ENCODE results near the gene DBN1. TPM values are rescaled to one million over a fixed set of nuclear protein-coding genes. Genes with fewer than 3 reads are reported as not detected.
A peak's percentile ranks its signal among the peaks of the same experiment; 100 is the strongest.

The DBN1 gene
- total and polyA plus RNA-seq, 9 of the 15 experiments (the other 6 are each of a cell fraction or from before 2014, with no cell fraction given) = 0.25 to 87.2 (median 27.9) TPM

DNA sequence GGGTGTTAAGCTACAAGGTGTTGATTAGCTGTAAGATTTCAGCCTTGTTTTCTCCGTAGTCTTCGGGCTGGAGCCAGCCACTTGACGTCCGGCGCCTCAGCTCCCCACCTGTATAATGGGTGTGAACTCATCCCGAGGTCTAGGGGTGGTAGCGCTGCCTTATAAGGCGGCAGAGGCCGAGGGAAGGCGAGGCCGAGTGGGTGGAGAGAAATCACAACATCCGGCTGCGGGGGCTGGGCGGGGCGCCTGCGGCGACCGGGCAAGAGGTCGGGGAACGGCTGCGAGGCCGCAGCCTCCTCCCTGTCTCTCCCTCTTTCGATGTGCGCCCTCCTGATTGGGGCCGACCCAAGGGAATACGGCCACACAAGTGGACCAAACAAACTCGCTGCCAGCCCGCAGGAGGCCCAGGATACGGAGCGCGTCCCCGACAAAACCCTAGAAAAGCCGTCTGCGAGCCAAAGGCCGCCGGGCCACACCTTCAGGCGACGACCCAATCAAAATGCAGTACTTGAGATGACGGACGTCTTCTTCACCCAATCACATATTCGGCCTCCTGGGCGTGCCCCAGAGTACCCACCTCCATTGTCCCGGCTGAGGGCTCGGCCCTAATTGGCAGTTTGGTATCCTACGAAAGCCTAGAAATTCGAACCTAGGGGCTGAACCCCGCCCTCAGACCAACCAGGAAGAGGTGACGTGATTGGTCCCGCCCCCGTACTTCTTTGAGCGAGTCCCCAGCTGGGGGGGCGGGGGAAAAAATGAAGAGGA, 47.5 kb downstream of the DBN1 start (continued):
- TF ChIP-seq, protein P1, sequence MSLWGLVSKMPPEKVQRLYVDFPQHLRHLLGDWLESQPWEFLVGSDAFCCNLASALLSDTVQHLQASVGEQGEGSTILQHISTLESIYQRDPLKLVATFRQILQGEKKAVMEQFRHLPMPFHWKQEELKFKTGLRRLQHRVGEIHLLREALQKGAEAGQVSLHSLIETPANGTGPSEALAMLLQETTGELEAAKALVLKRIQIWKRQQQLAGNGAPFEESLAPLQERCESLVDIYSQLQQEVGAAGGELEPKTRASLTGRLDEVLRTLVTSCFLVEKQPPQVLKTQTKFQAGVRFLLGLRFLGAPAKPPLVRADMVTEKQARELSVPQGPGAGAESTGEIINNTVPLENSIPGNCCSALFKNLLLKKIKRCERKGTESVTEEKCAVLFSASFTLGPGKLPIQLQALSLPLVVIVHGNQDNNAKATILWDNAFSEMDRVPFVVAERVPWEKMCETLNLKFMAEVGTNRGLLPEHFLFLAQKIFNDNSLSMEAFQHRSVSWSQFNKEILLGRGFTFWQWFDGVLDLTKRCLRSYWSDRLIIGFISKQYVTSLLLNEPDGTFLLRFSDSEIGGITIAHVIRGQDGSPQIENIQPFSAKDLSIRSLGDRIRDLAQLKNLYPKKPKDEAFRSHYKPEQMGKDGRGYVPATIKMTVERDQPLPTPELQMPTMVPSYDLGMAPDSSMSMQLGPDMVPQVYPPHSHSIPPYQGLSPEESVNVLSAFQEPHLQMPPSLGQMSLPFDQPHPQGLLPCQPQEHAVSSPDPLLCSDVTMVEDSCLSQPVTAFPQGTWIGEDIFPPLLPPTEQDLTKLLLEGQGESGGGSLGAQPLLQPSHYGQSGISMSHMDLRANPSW (CRISPR knock-in tag; IDR thresholded peaks at IDR 0.05) = no peak
- TF ChIP-seq E2F6 (IDR thresholded peaks at IDR 0.05; ENCODE audit: borderline replicate concordance in 1 of 2, extremely low read depth in 1 of 2, insufficient read depth in 1 of 2, insufficient read length in 1 of 2, low read depth in 1 of 2, low read length in 1 of 2, poor library complexity in 1 of 2, severe bottlenecking in 1 of 2) (peak; percentile 63 to 81), SRSF1 (IDR thresholded peaks at IDR 0.05; ENCODE audit: low read depth, low read length) (no peak), U2AF1 (optimal IDR thresholded peaks at IDR 0.05; ENCODE audit: low read depth, low read length) (no peak), ZNF274 (IDR thresholded peaks at IDR 0.05; ENCODE audit: borderline replicate concordance, low read depth, low read length) (no peak), NCOA2 (IDR thresholded peaks at IDR 0.05; ENCODE audit: partially characterized antibody in 2 of 2) (no peak), STAT5B (CRISPR knock-in tag; IDR thresholded peaks at IDR 0.05) (no peak), MLLT1 (IDR thresholded peaks at IDR 0.05) (no peak), GTF2A2 (tag; IDR thresholded peaks at IDR 0.05) (no peak), BDP1 (IDR thresholded peaks at IDR 0.05; ENCODE audit: insufficient read depth, insufficient read length) (no peak), SP2 (IDR thresholded peaks at IDR 0.05; ENCODE audit: extremely low read depth, low read depth, low read length, poor library complexity, severe bottlenecking) (peak; percentile 59), CHD2 (IDR thresholded peaks at IDR 0.05; ENCODE audit: low read depth, low read length) (peak; percentile 80), MCM5 (IDR thresholded peaks at IDR 0.05; ENCODE audit: low read depth) (no peak)
- TF ChIP-seq, protein P2, sequence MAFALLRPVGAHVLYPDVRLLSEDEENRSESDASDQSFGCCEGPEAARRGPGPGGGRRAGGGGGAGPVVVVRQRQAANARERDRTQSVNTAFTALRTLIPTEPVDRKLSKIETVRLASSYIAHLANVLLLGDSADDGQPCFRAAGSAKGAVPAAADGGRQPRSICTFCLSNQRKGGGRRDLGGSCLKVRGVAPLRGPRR (CRISPR knock-in tag; IDR thresholded peaks at IDR 0.05) = no peak
- TF ChIP-seq, protein P3, sequence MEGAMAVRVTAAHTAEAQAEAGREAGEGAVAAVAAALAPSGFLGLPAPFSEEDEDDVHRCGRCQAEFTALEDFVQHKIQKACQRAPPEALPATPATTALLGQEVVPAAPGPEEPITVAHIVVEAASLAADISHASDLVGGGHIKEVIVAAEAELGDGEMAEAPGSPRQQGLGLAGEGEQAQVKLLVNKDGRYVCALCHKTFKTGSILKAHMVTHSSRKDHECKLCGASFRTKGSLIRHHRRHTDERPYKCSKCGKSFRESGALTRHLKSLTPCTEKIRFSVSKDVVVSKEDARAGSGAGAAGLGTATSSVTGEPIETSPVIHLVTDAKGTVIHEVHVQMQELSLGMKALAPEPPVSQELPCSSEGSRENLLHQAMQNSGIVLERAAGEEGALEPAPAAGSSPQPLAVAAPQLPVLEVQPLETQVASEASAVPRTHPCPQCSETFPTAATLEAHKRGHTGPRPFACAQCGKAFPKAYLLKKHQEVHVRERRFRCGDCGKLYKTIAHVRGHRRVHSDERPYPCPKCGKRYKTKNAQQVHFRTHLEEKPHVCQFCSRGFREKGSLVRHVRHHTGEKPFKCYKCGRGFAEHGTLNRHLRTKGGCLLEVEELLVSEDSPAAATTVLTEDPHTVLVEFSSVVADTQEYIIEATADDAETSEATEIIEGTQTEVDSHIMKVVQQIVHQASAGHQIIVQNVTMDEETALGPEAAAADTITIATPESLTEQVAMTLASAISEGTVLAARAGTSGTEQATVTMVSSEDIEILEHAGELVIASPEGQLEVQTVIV (CRISPR knock-in tag; IDR thresholded peaks at IDR 0.05; ENCODE audit: borderline replicate concordance) = no peak
- TF ChIP-seq, protein P4, sequence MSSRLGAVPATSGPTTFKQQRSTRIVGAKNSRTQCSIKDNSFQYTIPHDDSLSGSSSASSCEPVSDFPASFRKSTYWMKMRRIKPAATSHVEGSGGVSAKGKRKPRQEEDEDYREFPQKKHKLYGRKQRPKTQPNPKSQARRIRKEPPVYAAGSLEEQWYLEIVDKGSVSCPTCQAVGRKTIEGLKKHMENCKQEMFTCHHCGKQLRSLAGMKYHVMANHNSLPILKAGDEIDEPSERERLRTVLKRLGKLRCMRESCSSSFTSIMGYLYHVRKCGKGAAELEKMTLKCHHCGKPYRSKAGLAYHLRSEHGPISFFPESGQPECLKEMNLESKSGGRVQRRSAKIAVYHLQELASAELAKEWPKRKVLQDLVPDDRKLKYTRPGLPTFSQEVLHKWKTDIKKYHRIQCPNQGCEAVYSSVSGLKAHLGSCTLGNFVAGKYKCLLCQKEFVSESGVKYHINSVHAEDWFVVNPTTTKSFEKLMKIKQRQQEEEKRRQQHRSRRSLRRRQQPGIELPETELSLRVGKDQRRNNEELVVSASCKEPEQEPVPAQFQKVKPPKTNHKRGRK (tag; IDR thresholded peaks at IDR 0.05) = no peak

Data from K562 (cell line).